GM10266 (cell line): ENCODE measurements around the gene ZNF784.

Source experiments
- DNase-seq: peaks from one replicate; pipeline ENCODE4 v3.0.0; 2012; ENCODE audit errors: extremely low spot score
- CTCF ChIP-seq: IDR thresholded peaks from 2 replicates; pipeline ENCODE4 v1.5.1; 2012; ENCODE audit warnings: mild to moderate bottlenecking, low read depth; ENCODE audit not compliant: control insufficient read depth, insufficient read depth; ENCODE audit errors: missing control alignments

The ZNF784 gene

DNA sequence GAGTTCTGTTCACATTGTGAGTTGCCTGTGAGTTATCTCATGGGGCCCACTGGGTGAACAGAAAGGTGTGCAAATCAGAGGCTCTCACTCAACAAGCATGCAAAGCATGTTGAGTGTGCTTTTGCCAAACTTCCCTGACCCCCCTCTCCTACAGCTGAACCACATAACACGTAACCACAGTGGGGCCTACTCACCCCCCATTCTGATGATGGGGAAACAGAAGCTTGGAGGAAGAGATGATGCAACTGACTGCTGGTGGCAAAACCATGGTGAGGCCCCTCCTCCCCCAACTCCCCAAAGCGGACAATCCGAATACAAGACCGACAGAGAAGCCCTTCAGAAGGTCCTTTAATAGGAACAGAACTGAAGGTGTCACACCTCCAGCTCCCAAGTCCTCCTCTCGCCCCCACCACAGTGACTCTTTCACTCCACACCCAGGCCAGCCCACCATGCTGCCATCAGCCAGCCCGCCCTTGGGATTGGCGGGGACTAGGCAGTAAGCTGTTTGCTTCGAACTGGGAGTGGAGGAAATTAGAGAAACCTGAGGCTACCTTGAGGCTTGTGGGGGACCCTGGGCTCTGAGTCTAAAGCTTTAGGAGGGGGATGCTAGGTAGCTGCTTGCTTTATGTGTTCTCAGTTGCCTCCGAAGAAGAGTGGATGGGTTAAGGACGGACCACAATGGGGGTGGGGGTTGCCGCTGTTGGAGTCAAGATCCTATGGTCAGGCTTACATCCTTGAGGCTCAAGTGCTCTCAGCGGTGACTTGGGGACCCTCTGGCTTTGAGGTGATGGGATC lies 3.8 kb downstream of the ZNF784 start:
- no peak for DNase-seq
- no peak for TF ChIP-seq CTCF

- DNase-seq, result no peak
- TF ChIP-seq CTCF, result no peak
Observed at GRCh38 chr19:55619286-55619685, 5.1 kb downstream of the ZNF784 start.

DNA sequence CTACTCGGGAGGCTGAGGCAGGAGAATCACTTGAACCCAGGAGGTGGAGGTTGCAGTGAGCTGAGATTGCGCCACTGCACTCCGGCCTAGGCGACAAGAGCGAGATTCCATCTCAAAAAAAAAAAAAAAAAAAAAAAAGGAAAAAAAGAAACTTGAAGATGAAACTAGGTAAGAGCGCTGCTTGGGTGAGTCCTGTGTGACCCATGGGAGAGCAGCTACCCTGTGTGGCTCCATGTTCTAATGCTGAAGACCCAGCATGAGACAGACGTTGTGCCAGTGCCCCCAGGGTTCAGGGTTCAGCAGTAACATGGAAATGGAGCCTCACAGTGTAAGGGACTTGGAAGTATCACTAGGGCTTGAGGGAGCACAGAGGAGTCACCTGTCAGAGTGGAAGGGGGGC lies 5.9 kb downstream of the ZNF784 start:
- DNase-seq, result no peak
- TF ChIP-seq CTCF, result no peak

DNA sequence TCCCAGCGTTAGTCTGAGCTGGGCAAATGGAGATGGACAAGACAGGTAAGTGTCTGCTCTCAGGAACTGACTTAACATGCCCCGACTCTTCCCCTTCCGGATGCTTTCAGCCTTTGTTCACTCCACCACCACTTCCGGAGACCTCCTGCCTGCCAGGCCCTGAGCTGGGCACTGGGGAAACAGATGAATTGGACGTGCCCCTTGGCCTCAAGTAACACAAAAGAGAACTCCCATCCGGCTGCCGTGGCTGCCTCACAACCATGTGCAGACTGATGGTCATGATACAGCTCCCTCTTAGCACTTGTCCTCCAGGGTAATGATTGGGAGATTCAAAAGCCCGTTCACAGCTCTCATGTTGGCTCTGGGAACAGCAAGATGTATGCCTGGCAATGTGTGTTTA lies 6.9 kb downstream of the ZNF784 start:
- DNase-seq, result no peak
- no peak for TF ChIP-seq CTCF

GRCh38 chr19:55616395-55616875 lies 7.9 kb downstream of the ZNF784 start:
- TF ChIP-seq CTCF, result no peak
- no peak for DNase-seq

- DNase-seq, result no peak
- TF ChIP-seq CTCF, result no peak
Observed at GRCh38 chr19:55615543-55616394, 8.6 kb downstream of the ZNF784 start.
